GM19099 (cell line): Measurements from ENCODE around the gene JAK2.

Source experiments
- POLR2A ChIP-seq: IDR thresholded peaks from 3 replicates; pipeline ENCODE4 v1.6.1; 2011; ENCODE audit warnings: low read depth; ENCODE audit not compliant: insufficient read length; ENCODE audit errors: extremely low read depth

Gene JAK2

GRCh38 chr9:5089737-5090136 lies 104.7 kb downstream of the JAK2 start:
- no peak for TF ChIP-seq POLR2A

GRCh38 chr9:5095795-5096194 lies 110.7 kb downstream of the JAK2 start:
- no peak for TF ChIP-seq POLR2A

- TF ChIP-seq POLR2A: no peak
Observed at GRCh38 chr9:5099466-5099865, 114.4 kb downstream of the JAK2 start.

- no peak for TF ChIP-seq POLR2A
Observed at GRCh38 chr9:5110867-5111681, 126.0 kb downstream of the JAK2 start.

GRCh38 chr9:5111696-5112095 lies 126.6 kb downstream of the JAK2 start:
- TF ChIP-seq POLR2A: no peak

GRCh38 chr9:5112109-5112592 lies 127.1 kb downstream of the JAK2 start:
- no peak for TF ChIP-seq POLR2A

- TF ChIP-seq POLR2A: no peak
Observed at GRCh38 chr9:5112646-5113045, 127.6 kb downstream of the JAK2 start.

GRCh38 chr9:5113523-5113922 lies 128.5 kb downstream of the JAK2 start:
- no peak for TF ChIP-seq POLR2A

GRCh38 chr9:5113994-5114748 lies 129.1 kb downstream of the JAK2 start:
- TF ChIP-seq POLR2A: no peak

GRCh38 chr9:5122116-5122515 lies 137.0 kb downstream of the JAK2 start:
- TF ChIP-seq POLR2A: no peak

GRCh38 chr9:5122516-5122915 lies 137.4 kb downstream of the JAK2 start:
- no peak for TF ChIP-seq POLR2A

- no peak for TF ChIP-seq POLR2A
Observed at GRCh38 chr9:5140151-5140550, 155.1 kb downstream of the JAK2 start.

GRCh38 chr9:5144217-5144616 lies 159.1 kb downstream of the JAK2 start:
- no peak for TF ChIP-seq POLR2A

GRCh38 chr9:5146241-5146640 lies 161.2 kb downstream of the JAK2 start:
- TF ChIP-seq POLR2A: no peak
